Adrenal gland (tissue), 12 donors: Measurements from ENCODE around the gene XIST. TPM values are rescaled to one million over a fixed set of nuclear protein-coding genes. Genes with fewer than 3 reads are reported as not detected.

Experiments
- DNase-seq, 7 donors: peaks; one replicate each; pipeline ENCODE4 v3.0.0-alpha.2; 2019 to 2020
- H3K27ac ChIP-seq, 5 donors: fragments of 200-600 bp; sonication (generic) in 4 of 5; 1 replicate in 3 of 5; 2 replicates in 2 of 5; pipeline versions ENCODE4 v1.5.1 to v1.8.0; 2016 to 2020; ENCODE audit warnings: mild to moderate bottlenecking in 1 of 5
- H3K27me3 ChIP-seq: fragments of 200-600 bp; 2 replicates; pipeline ENCODE4 v1.8.0; 2021
- H3K36me3 ChIP-seq, 2 donors: fragments of 200-600 bp; replicated peaks in 1 of 2; 1 replicate in 1 of 2; 2 replicates in 1 of 2; pipeline versions ENCODE4 v1.5.1 to v1.8.0; 2018 to 2022
- H3K4me1 ChIP-seq, 2 donors: fragments of 200-600 bp; replicated peaks in 1 of 2; 1 replicate in 1 of 2; 2 replicates in 1 of 2; pipeline versions ENCODE4 v1.5.1 to v1.8.0; 2018 to 2021
- H3K4me3 ChIP-seq, 4 donors: fragments of 200-600 bp; sonication (generic) in 3 of 4; one replicate each; pipeline ENCODE4 v1.5.1; 2016 to 2018
- H3K9me3 ChIP-seq, 3 donors: fragments of 200-600 bp; sonication (generic) in 1 of 3; replicated peaks in 1 of 3; 1 replicate in 2 of 3; 2 replicates in 1 of 3; pipeline versions ENCODE4 v1.5.1 to v1.8.0; 2016 to 2021
- CTCF ChIP-seq, 6 experiments: fragments of 450-650 bp in 4 of 6; fragments of 200-600 bp in 2 of 6; sonication (generic) in 1 of 6; IDR thresholded peaks; 1 replicate in 5 of 6; 2 replicates in 1 of 6; pipeline versions ENCODE4 v1.5.1 to v1.8.0; 2016 to 2021; ENCODE audit warnings: antibody characterized with exemption in 6 of 6, mild to moderate bottlenecking in 2 of 6, moderate library complexity in 1 of 6
- POLR2A ChIP-seq, 2 donors: fragments of 450-650 bp; IDR thresholded peaks; one replicate each; pipeline ENCODE4 v1.6.1; 2017; ENCODE audit warnings: antibody characterized with exemption in 2 of 2, mild to moderate bottlenecking in 2 of 2, moderate library complexity in 1 of 2
- WGBS, 4 donors: extraction: QIAGEN DNeasy Blood & Tissue Kit in 2 of 4; methylation state at CpG; one replicate each; pipeline versions ENCODE4 v1.1.5 to v1.1.7; 2013 to 2017; 5-methylcytosine and 5-hydroxymethylcytosine counted together
- intact Hi-C, 2 donors: fragments of 100-400 bp; cut with DNase I; formaldehyde crosslinking; loops; one replicate each; pipeline versions ENCODE4 v1.14.1 to v1.15.0; 2022 to 2023
- polyA plus RNA-seq, 3 donors: library from polyadenylated mRNA; stranded (reverse); fragments of 200-250 nt in 2 of 3; fragments of 350-450 nt in 1 of 3; fragmentation: Illumina TruSeq in 1 of 3; extraction: RNeasy Lipid Tissue Mini Kit (QIAGEN cat#74804) in 1 of 3; gene quantifications; one replicate each; pipeline ENCODE4 v1.2.3, GENCODE V29; 2013 to 2014
- total RNA-seq, 9 donors: library from RNA; depleted of rRNA in 4 of 9; stranded (reverse); fragments of >200 nt in 4 of 9; fragments of 120-200 nt in 1 of 9; fragmentation: NEBNext Ultra II Directional in 1 of 9; extraction: Animal tissue kit (Norgen Biotek cat#: 25700) in 1 of 9; gene quantifications; one replicate each; pipeline versions ENCODE4 v1.1.0 to v1.2.4, GENCODE V29; 2013 to 2023
- donor health status: healthy with polysubstance abuse.
- donor health status: Bipolar disorder and iron deficiency.
- donor health status: DM: yes; HTN: yes; CAD: no.
- donor health status: DM: no; HTN: no; CAD: no.
- donor health status: DM: no; HTN: no; CAD: no.
- donor health status: DM: yes; HTN: yes; CAD: no.

The XIST gene
- total and polyA plus RNA-seq, 12 donors, result 0.13 to 498 (median 94.8) TPM; not detected in 1

GRCh38 chrX:73832319-73832718 lies 20.2 kb downstream of the XIST start:
- Histone ChIP-seq H3K9me3 (no peaks in the 10 kb centered on the region), H3K36me3 (peaks cover 0 to 36% of the 10 kb centered on the region in 2 donors), H3K27ac (no peak overlapping the region), H3K4me1 (peaks cover 0 to 2% of the 10 kb centered on the region in 2 donors), H3K27me3 (no peaks in the 10 kb centered on the region), H3K4me3 (no peak overlapping the region)
- TF ChIP-seq CTCF (IDR thresholded peaks at IDR 0.05) (no peak), POLR2A (IDR thresholded peaks at IDR 0.05) (no peak)
- intact Hi-C loops, result no loop called here
- WGBS, 4 donors, result 76 to 90% (median 85%) methylated on average over 4 of the region's 4 CpGs
- no peak for DNase-seq

DNA sequence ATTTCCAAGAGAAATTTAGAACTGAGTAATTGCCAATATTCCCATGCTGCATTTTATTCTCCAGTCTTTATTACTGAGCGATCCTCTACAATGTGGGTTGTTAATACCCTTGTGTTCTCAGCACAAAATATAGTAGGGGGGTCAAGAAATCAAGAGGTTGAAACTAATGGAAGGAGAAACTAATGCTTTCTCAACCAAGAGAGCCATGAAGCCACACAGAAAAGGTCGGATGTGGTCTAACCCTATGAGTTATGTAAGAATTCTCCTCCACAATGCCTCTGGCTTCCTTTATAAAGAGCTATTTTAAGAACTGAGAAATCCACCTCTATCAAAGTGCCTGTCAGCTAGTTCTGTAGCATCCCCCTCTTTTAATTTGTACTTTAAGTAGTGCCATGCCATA lies 21.0 kb downstream of the XIST start:
- Histone ChIP-seq H3K4me3 (no peak overlapping the region), H3K36me3 (peaks cover 0 to 42% of the 10 kb centered on the region in 2 donors), H3K4me1 (no peaks in the 10 kb centered on the region), H3K27ac (no peak overlapping the region), H3K27me3 (no peaks in the 10 kb centered on the region), H3K9me3 (no peaks in the 10 kb centered on the region)
- TF ChIP-seq POLR2A (IDR thresholded peaks at IDR 0.05) (no peak), CTCF (IDR thresholded peaks at IDR 0.05) (no peak)
- intact Hi-C loops, result no loop called here
- no peak for DNase-seq
- WGBS, 4 donors, result 58 to 66% (median 60%) methylated on average over 2 of the region's 2 CpGs

- H3K4me1 ChIP-seq, result no peaks in the 10 kb centered on the region
- intact Hi-C loops, result no loop called here
- no peak overlapping the region for H3K27ac ChIP-seq
- TF ChIP-seq CTCF (IDR thresholded peaks at IDR 0.05), result no peak
- WGBS, 4 donors, result 79 to 88% (median 81%) methylated on average over 9 of the region's 9 CpGs
- H3K36me3 ChIP-seq, result peaks cover 0 to 49% of the 10 kb centered on the region in 2 donors
- no peak overlapping the region for H3K4me3 ChIP-seq
- H3K27me3 ChIP-seq, result no peaks in the 10 kb centered on the region
- no peaks in the 10 kb centered on the region for H3K9me3 ChIP-seq
- DNase-seq, result no peak
Observed at GRCh38 chrX:73830489-73831414, 21.8 kb downstream of the XIST start.

- peaks cover 0 to 49% of the 10 kb centered on the region in 2 donors for H3K36me3 ChIP-seq
- no peaks in the 10 kb centered on the region for H3K27me3 ChIP-seq
- no peaks in the 10 kb centered on the region for H3K4me1 ChIP-seq
- no peak overlapping the region for H3K27ac ChIP-seq
- 71 to 85% (median 83%) methylated on average over 5 of the region's 5 CpGs for WGBS, 4 donors
- DNase-seq, result no peak
- intact Hi-C loops, result no loop called here
- H3K4me3 ChIP-seq, result no peak overlapping the region
- TF ChIP-seq POLR2A (IDR thresholded peaks at IDR 0.05) (no peak), CTCF (IDR thresholded peaks at IDR 0.05) (no peak)
- no peaks in the 10 kb centered on the region for H3K9me3 ChIP-seq
Observed at GRCh38 chrX:73829890-73830466, 22.5 kb downstream of the XIST start.
